Measurements from ENCODE around the gene BTBD6.

DNA sequence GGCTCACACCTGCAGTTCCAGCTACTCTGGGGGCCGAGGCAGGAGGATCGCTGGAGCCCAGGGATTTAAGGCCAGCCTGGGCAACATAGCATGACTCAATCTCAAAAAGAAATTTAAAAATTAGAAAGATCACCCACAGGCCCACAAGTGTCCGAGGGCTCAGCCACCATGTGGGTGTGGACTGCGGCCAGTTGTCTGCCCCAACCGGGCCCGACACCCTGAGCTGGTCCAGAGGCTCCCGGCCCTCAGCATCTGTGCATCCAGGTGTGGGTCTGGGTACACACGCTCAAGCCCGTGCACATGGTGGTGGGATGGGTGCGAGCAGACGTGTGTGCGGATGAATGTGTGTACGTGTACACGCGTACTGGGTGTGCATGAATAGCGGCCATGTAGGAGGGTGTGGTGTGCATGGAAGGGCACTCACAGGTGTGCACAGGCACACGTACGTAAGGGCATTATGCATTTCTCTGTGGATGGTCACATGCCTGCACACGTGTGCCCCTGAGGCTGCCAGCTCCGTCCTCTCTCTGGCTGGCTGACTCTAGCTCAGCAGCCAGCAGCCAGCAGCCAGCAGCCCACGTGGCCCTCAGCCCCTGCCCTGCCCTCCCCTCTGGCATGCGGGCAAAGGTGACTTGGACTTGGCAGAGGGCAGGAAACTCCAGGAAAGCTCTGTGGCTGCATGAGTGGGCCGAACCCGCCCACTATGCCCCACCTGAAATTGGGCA, 44.0 kb upstream of the BTBD6 start:
- no peak for TF ChIP-seq POLR2AphosphoS5 (IDR thresholded peaks at IDR 0.05; ENCODE audit: low read depth, low read length)
- TF ChIP-seq, protein P1, sequence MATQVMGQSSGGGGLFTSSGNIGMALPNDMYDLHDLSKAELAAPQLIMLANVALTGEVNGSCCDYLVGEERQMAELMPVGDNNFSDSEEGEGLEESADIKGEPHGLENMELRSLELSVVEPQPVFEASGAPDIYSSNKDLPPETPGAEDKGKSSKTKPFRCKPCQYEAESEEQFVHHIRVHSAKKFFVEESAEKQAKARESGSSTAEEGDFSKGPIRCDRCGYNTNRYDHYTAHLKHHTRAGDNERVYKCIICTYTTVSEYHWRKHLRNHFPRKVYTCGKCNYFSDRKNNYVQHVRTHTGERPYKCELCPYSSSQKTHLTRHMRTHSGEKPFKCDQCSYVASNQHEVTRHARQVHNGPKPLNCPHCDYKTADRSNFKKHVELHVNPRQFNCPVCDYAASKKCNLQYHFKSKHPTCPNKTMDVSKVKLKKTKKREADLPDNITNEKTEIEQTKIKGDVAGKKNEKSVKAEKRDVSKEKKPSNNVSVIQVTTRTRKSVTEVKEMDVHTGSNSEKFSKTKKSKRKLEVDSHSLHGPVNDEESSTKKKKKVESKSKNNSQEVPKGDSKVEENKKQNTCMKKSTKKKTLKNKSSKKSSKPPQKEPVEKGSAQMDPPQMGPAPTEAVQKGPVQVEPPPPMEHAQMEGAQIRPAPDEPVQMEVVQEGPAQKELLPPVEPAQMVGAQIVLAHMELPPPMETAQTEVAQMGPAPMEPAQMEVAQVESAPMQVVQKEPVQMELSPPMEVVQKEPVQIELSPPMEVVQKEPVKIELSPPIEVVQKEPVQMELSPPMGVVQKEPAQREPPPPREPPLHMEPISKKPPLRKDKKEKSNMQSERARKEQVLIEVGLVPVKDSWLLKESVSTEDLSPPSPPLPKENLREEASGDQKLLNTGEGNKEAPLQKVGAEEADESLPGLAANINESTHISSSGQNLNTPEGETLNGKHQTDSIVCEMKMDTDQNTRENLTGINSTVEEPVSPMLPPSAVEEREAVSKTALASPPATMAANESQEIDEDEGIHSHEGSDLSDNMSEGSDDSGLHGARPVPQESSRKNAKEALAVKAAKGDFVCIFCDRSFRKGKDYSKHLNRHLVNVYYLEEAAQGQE (IDR thresholded peaks at IDR 0.05; ENCODE audit: insufficient read depth in 1 of 2, low read depth in 2 of 2, low read length in 2 of 2) = no peak
- no peak for TF ChIP-seq TAF1 (IDR thresholded peaks at IDR 0.05; ENCODE audit: borderline replicate concordance, insufficient read depth, low read length)
